Measurements from ENCODE around the gene NPR2. TPM values are rescaled to one million over a fixed set of nuclear protein-coding genes. Genes with fewer than 3 reads are reported as not detected.

NPR2 gene
- total RNA-seq, 1 experiment from 2014 or later = 12.5 TPM

DNA sequence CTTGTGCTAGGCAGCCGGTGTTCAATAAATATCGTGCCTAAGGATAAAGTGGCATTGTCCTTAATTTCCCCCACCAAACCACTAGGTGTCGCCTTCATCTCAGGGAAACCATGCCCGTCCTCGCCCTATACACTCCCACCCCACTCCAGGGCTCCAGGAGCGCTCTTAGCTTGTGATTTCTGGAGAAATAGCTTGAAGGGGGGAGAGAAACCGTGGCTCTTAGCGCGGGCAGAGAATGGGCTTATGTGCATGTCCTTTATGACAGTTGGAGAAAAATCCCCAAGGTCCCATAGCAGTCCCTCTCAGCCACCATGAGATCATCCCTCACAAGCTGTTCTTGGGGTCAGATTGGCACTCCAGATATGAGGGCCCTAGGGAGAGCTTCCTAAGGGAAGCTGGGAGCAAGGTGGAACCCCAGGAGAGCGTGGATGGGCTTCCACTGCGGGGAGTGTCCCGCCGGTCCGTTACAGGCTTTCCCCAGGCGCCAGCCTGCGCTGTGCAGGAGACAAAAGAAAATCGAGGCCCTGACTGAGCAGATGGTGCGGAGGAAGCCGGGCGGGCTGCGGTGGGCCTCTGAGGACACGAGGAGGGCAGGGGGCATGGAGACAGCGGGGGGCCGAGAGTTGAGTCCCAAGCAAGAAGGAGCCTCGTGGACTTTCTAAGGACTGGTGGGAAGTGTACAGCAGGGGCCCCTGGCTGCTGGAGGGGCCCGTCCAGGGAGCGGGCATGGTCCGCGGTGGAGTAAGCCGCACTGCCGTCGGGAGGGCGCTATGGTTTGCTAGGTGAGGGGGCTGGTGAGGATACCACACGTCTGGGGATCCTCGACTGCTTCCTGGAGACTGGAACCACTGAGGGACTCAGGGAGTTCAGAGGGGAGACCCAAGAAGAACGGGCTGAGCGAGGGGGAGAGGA is 750 bp upstream of the NPR2 start:
- Histone ChIP-seq H2BK5ac (ENCODE audit: insufficient read length, low read length) (no peak overlapping the region), H3K9ac (ENCODE audit: extremely low read depth, insufficient read length, low read length) (no peak overlapping the region)
- peak overlapping the region; percentile 77 to 85 for H3K4me3 Mint-ChIP-seq

More for the DNA sequence above, 750 bp upstream of the NPR2 start:
- Histone ChIP-seq H3K23me2 (ENCODE audit: insufficient read length, low read depth, low read length, poor library complexity, severe bottlenecking) (peaks cover 3% of the 10 kb centered on the region), H3T11ph (ENCODE audit: low read length) (no peak overlapping the region), H2BK12ac (ENCODE audit: insufficient read length, low read depth, low read length) (no peak overlapping the region), H3K27me3 (ENCODE audit: insufficient read depth, low read length) (no peaks in the 10 kb centered on the region), H3K79me2 (ENCODE audit: insufficient read depth, low read length) (no peaks in the 10 kb centered on the region), H3K23ac (ENCODE audit: insufficient read length, low read depth, low read length) (no peak overlapping the region), H3K4me2 (ENCODE audit: insufficient read depth, insufficient read length, low read length) (peak overlapping the region; percentile 66), H3K27ac (ENCODE audit: insufficient read length, low read depth, low read length) (no peak overlapping the region), H2BK20ac (ENCODE audit: low read depth, low read length, poor library complexity, severe bottlenecking) (no peak overlapping the region), H3K79me1 (ENCODE audit: insufficient read depth, low read depth, low read length, poor library complexity, severe bottlenecking) (no peaks in the 10 kb centered on the region), H3K14ac (ENCODE audit: insufficient read depth, low read length) (peak overlapping the region; percentile 85), H3K4me1 (ENCODE audit: insufficient read depth, low read length) (no peaks in the 10 kb centered on the region), H3K9me3 (ENCODE audit: control insufficient read depth, low read depth, low read length) (no peaks in the 10 kb centered on the region), H4K8ac (replicated peaks; ENCODE audit: insufficient read length, low read depth, low read length) (no peak overlapping the region), H4K91ac (ENCODE audit: insufficient read length, low read depth, low read length) (no peak overlapping the region), H2AFZ (ENCODE audit: low read length) (no peak overlapping the region), H3K18ac (ENCODE audit: insufficient read length, low read depth, low read length) (peak overlapping the region; percentile 45), H4K5ac (ENCODE audit: insufficient read length, low read depth, low read length) (no peak overlapping the region), H2AK5ac (ENCODE audit: insufficient read length, low read length) (no peak overlapping the region), H2BK120ac (ENCODE audit: low read depth, low read length, poor library complexity, severe bottlenecking) (no peak overlapping the region), H2BK15ac (ENCODE audit: low read depth, low read length) (no peak overlapping the region), H3K4ac (ENCODE audit: low read depth, low read length) (no peak overlapping the region), H4K20me1 (ENCODE audit: control insufficient read depth, insufficient read depth, insufficient read length) (no peaks in the 10 kb centered on the region), H3K56ac (ENCODE audit: insufficient read length, low read depth, low read length) (no peak overlapping the region)
- peaks cover 0 to 11% (median 8%) of the 10 kb centered on the region in 3 experiments; a peak in 6 of 7 replicates for H3K36me3 Mint-ChIP-seq (ENCODE audit: insufficient read depth in 1 of 3, low read depth in 3 of 3)
- WGBS (ENCODE audit: extremely low coverage, insufficient read length, low lambda C conversion rate) = no CpG with 5 or more reads among the region's 37 CpGs
- DNase-seq = peak; percentile 75
- TF ChIP-seq, protein P1, sequence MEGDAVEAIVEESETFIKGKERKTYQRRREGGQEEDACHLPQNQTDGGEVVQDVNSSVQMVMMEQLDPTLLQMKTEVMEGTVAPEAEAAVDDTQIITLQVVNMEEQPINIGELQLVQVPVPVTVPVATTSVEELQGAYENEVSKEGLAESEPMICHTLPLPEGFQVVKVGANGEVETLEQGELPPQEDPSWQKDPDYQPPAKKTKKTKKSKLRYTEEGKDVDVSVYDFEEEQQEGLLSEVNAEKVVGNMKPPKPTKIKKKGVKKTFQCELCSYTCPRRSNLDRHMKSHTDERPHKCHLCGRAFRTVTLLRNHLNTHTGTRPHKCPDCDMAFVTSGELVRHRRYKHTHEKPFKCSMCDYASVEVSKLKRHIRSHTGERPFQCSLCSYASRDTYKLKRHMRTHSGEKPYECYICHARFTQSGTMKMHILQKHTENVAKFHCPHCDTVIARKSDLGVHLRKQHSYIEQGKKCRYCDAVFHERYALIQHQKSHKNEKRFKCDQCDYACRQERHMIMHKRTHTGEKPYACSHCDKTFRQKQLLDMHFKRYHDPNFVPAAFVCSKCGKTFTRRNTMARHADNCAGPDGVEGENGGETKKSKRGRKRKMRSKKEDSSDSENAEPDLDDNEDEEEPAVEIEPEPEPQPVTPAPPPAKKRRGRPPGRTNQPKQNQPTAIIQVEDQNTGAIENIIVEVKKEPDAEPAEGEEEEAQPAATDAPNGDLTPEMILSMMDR (conservative IDR thresholded peaks at IDR 0.05) = peak; percentile 89
- peaks cover 4% of the 10 kb centered on the region for H3K27me3 Mint-ChIP-seq (ENCODE audit: low read depth)
- peaks cover 17 to 19% of the 10 kb centered on the region in 2 experiments for H3K4me1 Mint-ChIP-seq
- peak overlapping the region in 1 of 3 experiments; percentile 64; a peak in 1 of 7 replicates for H3K27ac Mint-ChIP-seq
- H3K9me3 Mint-ChIP-seq = no peaks in the 10 kb centered on the region
